GM12878 (cell line): ENCODE measurements around the gene ANKRD13A. TPM values are rescaled to one million over a fixed set of nuclear protein-coding genes. Genes with fewer than 3 reads are reported as not detected.

Experiments
- ATF7 ChIP-seq: fragments of 450-650 bp; IDR thresholded peaks from 2 replicates; pipeline ENCODE4 v1.6.1; 2016; ENCODE audit warnings: low read depth, mild to moderate bottlenecking
- BCL11A ChIP-seq: IDR thresholded peaks from 2 replicates; pipeline ENCODE4 v1.6.1; 2011; ENCODE audit warnings: low read depth, low read length
- BRCA1 ChIP-seq: IDR thresholded peaks from 2 replicates; pipeline ENCODE4 v1.6.1; 2011; ENCODE audit warnings: low read depth, low read length, improper control_type of control experiment
- CBX5 ChIP-seq: sonication (generic); IDR thresholded peaks from 2 replicates; pipeline ENCODE4 v1.6.1; 2016; ENCODE audit warnings: low read depth, moderate library complexity, mild to moderate bottlenecking, inconsistent platforms
- CREB1 ChIP-seq: IDR thresholded peaks from 2 replicates; pipeline ENCODE4 v1.6.1; 2012; ENCODE audit warnings: low read depth, mild to moderate bottlenecking, inconsistent platforms
- E4F1 ChIP-seq: fragments of 450-650 bp; IDR thresholded peaks from 2 replicates; pipeline ENCODE4 v1.6.1; 2018; ENCODE audit warnings: borderline replicate concordance, mild to moderate bottlenecking; ENCODE audit not compliant: partially characterized antibody
- HCFC1 ChIP-seq: fragments of 150-350 bp; IDR thresholded peaks from 2 replicates; pipeline ENCODE4 v1.6.1; 2014; ENCODE audit warnings: low read length
- JUNB ChIP-seq: IDR thresholded peaks from 2 replicates; pipeline ENCODE4 v1.6.1; 2016; ENCODE audit warnings: antibody characterized with exemption, mild to moderate bottlenecking
- KLF5 ChIP-seq: fragments of 450-650 bp; IDR thresholded peaks from 2 replicates; pipeline ENCODE4 v1.6.1; 2014; ENCODE audit warnings: mild to moderate bottlenecking; ENCODE audit not compliant: partially characterized antibody
- MEF2A ChIP-seq: IDR thresholded peaks from 2 replicates; pipeline ENCODE4 v1.6.1; 2011; ENCODE audit warnings: low read depth, mild to moderate bottlenecking, low read length, moderate library complexity; ENCODE audit not compliant: insufficient read depth
- MLLT1 ChIP-seq: fragments of 450-650 bp; IDR thresholded peaks from 2 replicates; pipeline ENCODE4 v1.6.1; 2016; ENCODE audit warnings: mild to moderate bottlenecking
- MXI1 ChIP-seq: fragments of 150-350 bp; IDR thresholded peaks from 2 replicates; pipeline ENCODE4 v1.6.1; 2011; ENCODE audit warnings: low read depth, mild to moderate bottlenecking, inconsistent platforms, low read length, improper control_type of control experiment
- MYC ChIP-seq: IDR thresholded peaks from 2 replicates; pipeline ENCODE4 v1.6.1; 2011; ENCODE audit warnings: mild to moderate bottlenecking, low read length, moderate library complexity, inconsistent platforms; ENCODE audit not compliant: insufficient read depth, insufficient replicate concordance, insufficient read length, severe bottlenecking
- NR2C2 ChIP-seq: IDR thresholded peaks from 2 replicates; pipeline ENCODE4 v1.6.1; 2011; ENCODE audit warnings: borderline replicate concordance, low read depth; ENCODE audit not compliant: control insufficient read depth, insufficient read length
- NRF1 ChIP-seq: conservative IDR thresholded peaks from 2 replicates; pipeline ENCODE4 v1.6.1; 2011; ENCODE audit warnings: mild to moderate bottlenecking, low read depth, low read length, improper control_type of control experiment
- RAD21 ChIP-seq: IDR thresholded peaks from 2 replicates; pipeline ENCODE4 v1.6.1; 2011; ENCODE audit warnings: mild to moderate bottlenecking, low read depth, low read length, moderate library complexity; ENCODE audit not compliant: insufficient read depth
- RBBP5 ChIP-seq: fragments of 200-600 bp; sonication (generic); conservative IDR thresholded peaks from 2 replicates; pipeline ENCODE4 v1.6.1; 2016
- SIN3A ChIP-seq: IDR thresholded peaks from 2 replicates; pipeline ENCODE4 v1.6.1; 2012; ENCODE audit warnings: low read depth, low read length, improper control_type of control experiment
- SREBF1 ChIP-seq: IDR thresholded peaks from 2 replicates; pipeline ENCODE4 v1.6.1; 2012; ENCODE audit warnings: mild to moderate bottlenecking, low read length
- TCF12 ChIP-seq: IDR thresholded peaks from 2 replicates; pipeline ENCODE4 v1.6.1; 2011; ENCODE audit warnings: low read depth, mild to moderate bottlenecking, low read length
- ZNF217 ChIP-seq: fragments of 450-650 bp; IDR thresholded peaks from 2 replicates; pipeline ENCODE4 v1.6.1; 2017; ENCODE audit warnings: antibody characterized with exemption, mild to moderate bottlenecking
- polyA plus RNA-seq, 11 experiments: library from polyadenylated mRNA; depleted of rRNA in 4 of 11; unstranded in 6 of 11; stranded (reverse) in 5 of 11; fragments of >200 nt; fragmentation: Nextera tagmentation in 4 of 11; fragmentation: Illumina TruSeq in 1 of 11; extraction: Ambion mirVana in 4 of 11; extraction: Trizol in 1 of 11; gene quantifications; 1 replicate in 1 of 11; 2 replicates in 10 of 11; pipeline versions ENCODE4 v1.2.1 to v1.2.3, GENCODE V29; 2011 to 2016; ENCODE audit warnings: inconsistent platforms in 2 of 11, missing spikeins in 2 of 11, low read depth in 1 of 11
- total RNA-seq, 4 experiments: library from RNA; depleted of rRNA in 3 of 4; stranded (reverse); fragments of >200 nt in 3 of 4; fragmentation: Illumina TruSeq in 1 of 4; extraction: Trizol in 1 of 4; gene quantifications; 2 replicates each; pipeline versions ENCODE4 v1.2.1 to v1.2.3, GENCODE V29; 2013 to 2021
- TF ChIP-seq, protein P1 (sequence below): IDR thresholded peaks from 2 replicates; pipeline ENCODE4 v1.6.1; 2012; ENCODE audit warnings: mild to moderate bottlenecking, low read depth, low read length
- TF ChIP-seq, protein P2 (sequence below): IDR thresholded peaks from 2 replicates; pipeline ENCODE4 v1.6.1; 2012; ENCODE audit warnings: low read depth, low read length, improper control_type of control experiment

ANKRD13A gene
- total and polyA plus RNA-seq, 10 of the 15 experiments (the other 5 are each of a cell fraction or from before 2014, with no cell fraction given), result 10.2 to 93.4 (median 76.5) TPM

DNA sequence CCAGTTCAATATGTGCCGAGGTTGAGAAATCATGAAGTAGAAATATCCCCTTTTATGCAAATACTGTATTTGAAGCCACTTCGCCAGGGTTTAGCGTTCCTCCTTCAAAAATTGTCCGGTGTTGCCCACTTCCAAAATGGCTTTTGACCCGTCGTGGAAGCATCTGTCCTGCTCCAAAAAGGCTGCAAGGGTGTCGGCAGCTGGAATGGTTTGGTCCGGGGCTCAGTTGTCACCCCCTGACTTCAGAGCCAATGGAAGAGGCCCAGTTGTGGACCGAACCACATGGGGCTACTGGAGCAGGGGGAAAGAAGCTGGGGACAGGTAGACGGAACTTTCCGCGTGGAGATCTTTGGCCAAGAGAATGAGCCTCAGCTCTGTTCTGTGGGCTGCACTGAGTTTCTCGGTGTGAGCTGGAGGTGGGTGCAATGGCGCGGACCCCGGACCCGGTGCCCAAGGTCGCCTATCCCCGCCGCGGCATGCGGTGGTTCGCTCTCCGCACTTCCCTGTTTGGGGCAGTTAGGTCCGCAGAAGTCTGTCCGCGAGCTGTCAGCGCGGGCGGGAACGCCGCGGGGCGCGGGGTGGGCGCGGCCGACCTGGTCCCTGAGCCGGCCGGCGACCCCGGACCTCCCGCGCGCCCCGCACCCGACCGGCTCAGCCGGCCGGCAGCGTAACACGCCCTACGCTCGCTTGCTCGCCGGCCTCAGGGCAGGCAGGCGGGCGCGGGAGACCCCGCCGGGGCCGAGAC, at the start of gene ANKRD13A (continued):
- TF ChIP-seq E4F1, result peak; percentile 97
- TF ChIP-seq MEF2A, result 0 out of 2 replicates have a peak, but pooled peaks have one; percentile 37
- TF ChIP-seq KLF5, result peak; percentile 100
- peak; percentile 100 for TF ChIP-seq SREBF1
- no peak for TF ChIP-seq JUNB
- TF ChIP-seq MYC, result no peak
- TF ChIP-seq ATF7, result peak; percentile 100
- peak; percentile 84 for TF ChIP-seq CREB1
- TF ChIP-seq SIN3A, result peak; percentile 72
- TF ChIP-seq MLLT1, result peak; percentile 98
- TF ChIP-seq ZNF217, result peak; percentile 52; the same call in 1 of the 2 replicates
- no peak; the same call in 1 of the 2 replicates for TF ChIP-seq NRF1
- no peak for TF ChIP-seq RAD21
- TF ChIP-seq, protein P1, sequence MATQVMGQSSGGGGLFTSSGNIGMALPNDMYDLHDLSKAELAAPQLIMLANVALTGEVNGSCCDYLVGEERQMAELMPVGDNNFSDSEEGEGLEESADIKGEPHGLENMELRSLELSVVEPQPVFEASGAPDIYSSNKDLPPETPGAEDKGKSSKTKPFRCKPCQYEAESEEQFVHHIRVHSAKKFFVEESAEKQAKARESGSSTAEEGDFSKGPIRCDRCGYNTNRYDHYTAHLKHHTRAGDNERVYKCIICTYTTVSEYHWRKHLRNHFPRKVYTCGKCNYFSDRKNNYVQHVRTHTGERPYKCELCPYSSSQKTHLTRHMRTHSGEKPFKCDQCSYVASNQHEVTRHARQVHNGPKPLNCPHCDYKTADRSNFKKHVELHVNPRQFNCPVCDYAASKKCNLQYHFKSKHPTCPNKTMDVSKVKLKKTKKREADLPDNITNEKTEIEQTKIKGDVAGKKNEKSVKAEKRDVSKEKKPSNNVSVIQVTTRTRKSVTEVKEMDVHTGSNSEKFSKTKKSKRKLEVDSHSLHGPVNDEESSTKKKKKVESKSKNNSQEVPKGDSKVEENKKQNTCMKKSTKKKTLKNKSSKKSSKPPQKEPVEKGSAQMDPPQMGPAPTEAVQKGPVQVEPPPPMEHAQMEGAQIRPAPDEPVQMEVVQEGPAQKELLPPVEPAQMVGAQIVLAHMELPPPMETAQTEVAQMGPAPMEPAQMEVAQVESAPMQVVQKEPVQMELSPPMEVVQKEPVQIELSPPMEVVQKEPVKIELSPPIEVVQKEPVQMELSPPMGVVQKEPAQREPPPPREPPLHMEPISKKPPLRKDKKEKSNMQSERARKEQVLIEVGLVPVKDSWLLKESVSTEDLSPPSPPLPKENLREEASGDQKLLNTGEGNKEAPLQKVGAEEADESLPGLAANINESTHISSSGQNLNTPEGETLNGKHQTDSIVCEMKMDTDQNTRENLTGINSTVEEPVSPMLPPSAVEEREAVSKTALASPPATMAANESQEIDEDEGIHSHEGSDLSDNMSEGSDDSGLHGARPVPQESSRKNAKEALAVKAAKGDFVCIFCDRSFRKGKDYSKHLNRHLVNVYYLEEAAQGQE, result peak; percentile 44; the same call in 1 of the 2 replicates
- TF ChIP-seq NR2C2, result no peak
- TF ChIP-seq, protein P2, sequence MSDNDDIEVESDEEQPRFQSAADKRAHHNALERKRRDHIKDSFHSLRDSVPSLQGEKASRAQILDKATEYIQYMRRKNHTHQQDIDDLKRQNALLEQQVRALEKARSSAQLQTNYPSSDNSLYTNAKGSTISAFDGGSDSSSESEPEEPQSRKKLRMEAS, result peak; percentile 54; the same call in 1 of the 2 replicates
- TF ChIP-seq HCFC1, result peak; percentile 82
- TF ChIP-seq CBX5, result peak; percentile 80; the same call in 1 of the 2 replicates
- TF ChIP-seq BCL11A, result 0 out of 2 replicates have a peak, but pooled peaks have one; percentile 21
- peak; percentile 51; the same call in 1 of the 2 replicates for TF ChIP-seq BRCA1
- TF ChIP-seq MXI1, result peak; percentile 86
- TF ChIP-seq TCF12, result peak; percentile 52; the same call in 1 of the 2 replicates
- TF ChIP-seq RBBP5, result no peak
